Neural cell (in vitro differentiated cells): Measurements from ENCODE around the gene CCDC7. TPM values are rescaled to one million over a fixed set of nuclear protein-coding genes. Genes with fewer than 3 reads are reported as not detected.

Experiments
- H2AFZ ChIP-seq: fragments of 200-600, 300-800 bp; sonication (generic), shearing (Covaris generic); 2 replicates; pipeline ENCODE4 v1.6.0; 2014; ENCODE audit warnings: low read depth, mild to moderate bottlenecking, antibody characterized with exemption, low read length, moderate library complexity
- H3F3A ChIP-seq: fragments of 200-600 bp; shearing (Covaris generic); 2 replicates; pipeline ENCODE4 v1.6.1; 2016; ENCODE audit warnings: mild to moderate bottlenecking, moderate library complexity, mixed read lengths, antibody characterized with exemption, low read length; ENCODE audit not compliant: insufficient read depth, poor library complexity, severe bottlenecking
- H3K27ac ChIP-seq: fragments of 200-600, 300-800 bp; sonication (generic), shearing (Covaris generic); 2 replicates; pipeline ENCODE4 v1.5.1; 2014; ENCODE audit warnings: mild to moderate bottlenecking, low read length, moderate library complexity
- H3K27me3 ChIP-seq: fragments of 300-800, 200-600 bp; sonication (generic), shearing (Covaris generic); 2 replicates; pipeline ENCODE4 v1.6.0; 2014; ENCODE audit warnings: mild to moderate bottlenecking, low read depth, low read length, moderate library complexity; ENCODE audit not compliant: insufficient read depth
- H3K36me3 ChIP-seq: fragments of 300-800, 200-600 bp; sonication (generic), shearing (Covaris generic); 2 replicates; pipeline ENCODE4 v1.5.1; 2014; ENCODE audit warnings: mild to moderate bottlenecking, antibody characterized with exemption, low read length, moderate library complexity; ENCODE audit not compliant: insufficient read depth
- H3K4me2 ChIP-seq: fragments of 300-800, 200-600 bp; sonication (generic), shearing (Covaris generic); 2 replicates; pipeline ENCODE4 v1.6.0; 2014; ENCODE audit warnings: mild to moderate bottlenecking, low read length
- H3K4me3 ChIP-seq: fragments of 300-800, 200-600 bp; sonication (generic), shearing (Covaris generic); 2 replicates; pipeline ENCODE4 v1.5.1; 2014; ENCODE audit warnings: mild to moderate bottlenecking, low read length, moderate library complexity
- H3K79me2 ChIP-seq: fragments of 200-600 bp; shearing (Covaris generic); replicated peaks from 2 replicates; pipeline ENCODE4 v1.6.0; 2014; ENCODE audit warnings: mild to moderate bottlenecking, low read length, moderate library complexity; ENCODE audit not compliant: insufficient read depth
- H3K9ac ChIP-seq: fragments of 300-800, 200-600 bp; sonication (generic), shearing (Covaris generic); 2 replicates; pipeline ENCODE4 v1.6.1; 2016; ENCODE audit warnings: mild to moderate bottlenecking, low read length, mixed read lengths
- H3K9me2 ChIP-seq: fragments of 200-600 bp; shearing (Covaris generic); 2 replicates; pipeline ENCODE4 v1.6.1; 2016; ENCODE audit warnings: mild to moderate bottlenecking, low read length, mixed read lengths; ENCODE audit not compliant: insufficient read depth
- H3K9me3 ChIP-seq: fragments of 200-600, 300-800 bp; sonication (generic), shearing (Covaris generic); 2 replicates; pipeline ENCODE4 v1.6.1; 2016; ENCODE audit warnings: mild to moderate bottlenecking, mixed run types, low read length, moderate library complexity, mixed read lengths
- H4K20me1 ChIP-seq: fragments of 200-600 bp; shearing (Covaris generic); 2 replicates; pipeline ENCODE4 v1.6.1; 2016; ENCODE audit warnings: mild to moderate bottlenecking, mixed run types; ENCODE audit not compliant: insufficient read depth
- EP300 ChIP-seq: fragments of 450-650 bp; conservative IDR thresholded peaks from 2 replicates; pipeline ENCODE4 v1.6.1; 2014; ENCODE audit warnings: antibody characterized with exemption, mild to moderate bottlenecking, moderate library complexity; ENCODE audit not compliant: poor library complexity, severe bottlenecking
- EZH2 ChIP-seq: fragments of 200-600, 300-800 bp; shearing (Covaris generic), sonication (generic); IDR thresholded peaks from 2 replicates; pipeline ENCODE4 v1.6.1; 2014; ENCODE audit warnings: antibody characterized with exemption, low read length, borderline replicate concordance, mild to moderate bottlenecking; ENCODE audit not compliant: insufficient read depth, poor library complexity, severe bottlenecking
- MXI1 ChIP-seq: fragments of 450-650 bp; conservative IDR thresholded peaks from 2 replicates; pipeline ENCODE4 v1.6.1; 2014; ENCODE audit warnings: antibody characterized with exemption, mild to moderate bottlenecking; ENCODE audit not compliant: poor library complexity, severe bottlenecking
- POLR2AphosphoS5 ChIP-seq: IDR thresholded peaks from 2 replicates; pipeline ENCODE4 v1.6.1; 2012
- RAD21 ChIP-seq: fragments of 450-650 bp; conservative IDR thresholded peaks from 2 replicates; pipeline ENCODE4 v1.6.1; 2014; ENCODE audit warnings: antibody characterized with exemption, mild to moderate bottlenecking, moderate library complexity
- SMC3 ChIP-seq: fragments of 450-650 bp; conservative IDR thresholded peaks from 2 replicates; pipeline ENCODE4 v1.6.1; 2014; ENCODE audit warnings: antibody characterized with exemption, mild to moderate bottlenecking, moderate library complexity; ENCODE audit not compliant: poor library complexity
- TAF1 ChIP-seq: IDR thresholded peaks from 2 replicates; pipeline ENCODE4 v1.6.1; 2012; ENCODE audit warnings: low read depth
- polyA plus RNA-seq: library from polyadenylated mRNA; depleted of rRNA; stranded (reverse); fragments of >200 nt; gene quantifications from 2 replicates; pipeline ENCODE4 v1.2.3, GENCODE V29; 2014
- TF ChIP-seq, protein P1 (sequence below): IDR thresholded peaks from 2 replicates; pipeline ENCODE4 v1.6.1; 2012; ENCODE audit warnings: borderline replicate concordance
- TF ChIP-seq, protein P2 (sequence below): fragments of 450-650 bp; IDR thresholded peaks from 2 replicates; pipeline ENCODE4 v1.5.1; 2014; ENCODE audit warnings: antibody characterized with exemption, mild to moderate bottlenecking, moderate library complexity; ENCODE audit not compliant: poor library complexity, severe bottlenecking

Gene CCDC7
- polyA plus RNA-seq, 1 donor from 2014 or later: 5.1 TPM

DNA sequence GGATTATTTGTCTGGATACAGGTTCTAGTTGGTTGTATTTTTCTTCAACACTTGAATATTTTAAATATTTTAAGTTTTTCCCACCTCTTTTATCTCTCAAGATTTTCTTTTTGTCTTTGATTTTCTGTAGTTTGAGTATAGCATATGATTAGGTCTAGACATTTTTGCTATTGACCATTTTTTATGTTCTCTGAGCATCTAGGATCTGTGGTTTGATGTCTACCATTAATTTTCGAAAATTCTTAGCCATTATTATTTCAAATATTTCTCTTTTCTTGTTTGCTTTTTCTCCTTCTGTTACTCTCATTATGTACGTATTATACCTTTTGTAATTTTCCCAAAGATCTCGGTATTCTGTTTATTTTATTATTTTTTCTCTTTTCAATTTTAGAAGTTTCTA, 293.0 kb downstream of the CCDC7 start:
- Histone ChIP-seq H3K9ac (no peak overlapping the region), H3F3A (no peaks in the 10 kb centered on the region), H3K9me3 (peaks cover 4% of the 10 kb centered on the region), H4K20me1 (no peaks in the 10 kb centered on the region), H3K79me2 (no peaks in the 10 kb centered on the region), H3K36me3 (no peaks in the 10 kb centered on the region), H2AFZ (no peak overlapping the region), H3K27me3 (no peaks in the 10 kb centered on the region), H3K4me2 (no peak overlapping the region), H3K27ac (no peak overlapping the region), H3K4me3 (no peak overlapping the region), H3K9me2 (no peaks in the 10 kb centered on the region)
- TF ChIP-seq RAD21: no peak
- TF ChIP-seq, protein P1, sequence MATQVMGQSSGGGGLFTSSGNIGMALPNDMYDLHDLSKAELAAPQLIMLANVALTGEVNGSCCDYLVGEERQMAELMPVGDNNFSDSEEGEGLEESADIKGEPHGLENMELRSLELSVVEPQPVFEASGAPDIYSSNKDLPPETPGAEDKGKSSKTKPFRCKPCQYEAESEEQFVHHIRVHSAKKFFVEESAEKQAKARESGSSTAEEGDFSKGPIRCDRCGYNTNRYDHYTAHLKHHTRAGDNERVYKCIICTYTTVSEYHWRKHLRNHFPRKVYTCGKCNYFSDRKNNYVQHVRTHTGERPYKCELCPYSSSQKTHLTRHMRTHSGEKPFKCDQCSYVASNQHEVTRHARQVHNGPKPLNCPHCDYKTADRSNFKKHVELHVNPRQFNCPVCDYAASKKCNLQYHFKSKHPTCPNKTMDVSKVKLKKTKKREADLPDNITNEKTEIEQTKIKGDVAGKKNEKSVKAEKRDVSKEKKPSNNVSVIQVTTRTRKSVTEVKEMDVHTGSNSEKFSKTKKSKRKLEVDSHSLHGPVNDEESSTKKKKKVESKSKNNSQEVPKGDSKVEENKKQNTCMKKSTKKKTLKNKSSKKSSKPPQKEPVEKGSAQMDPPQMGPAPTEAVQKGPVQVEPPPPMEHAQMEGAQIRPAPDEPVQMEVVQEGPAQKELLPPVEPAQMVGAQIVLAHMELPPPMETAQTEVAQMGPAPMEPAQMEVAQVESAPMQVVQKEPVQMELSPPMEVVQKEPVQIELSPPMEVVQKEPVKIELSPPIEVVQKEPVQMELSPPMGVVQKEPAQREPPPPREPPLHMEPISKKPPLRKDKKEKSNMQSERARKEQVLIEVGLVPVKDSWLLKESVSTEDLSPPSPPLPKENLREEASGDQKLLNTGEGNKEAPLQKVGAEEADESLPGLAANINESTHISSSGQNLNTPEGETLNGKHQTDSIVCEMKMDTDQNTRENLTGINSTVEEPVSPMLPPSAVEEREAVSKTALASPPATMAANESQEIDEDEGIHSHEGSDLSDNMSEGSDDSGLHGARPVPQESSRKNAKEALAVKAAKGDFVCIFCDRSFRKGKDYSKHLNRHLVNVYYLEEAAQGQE: no peak
- TF ChIP-seq SMC3: no peak
- no peak for TF ChIP-seq EP300
- TF ChIP-seq, protein P2, sequence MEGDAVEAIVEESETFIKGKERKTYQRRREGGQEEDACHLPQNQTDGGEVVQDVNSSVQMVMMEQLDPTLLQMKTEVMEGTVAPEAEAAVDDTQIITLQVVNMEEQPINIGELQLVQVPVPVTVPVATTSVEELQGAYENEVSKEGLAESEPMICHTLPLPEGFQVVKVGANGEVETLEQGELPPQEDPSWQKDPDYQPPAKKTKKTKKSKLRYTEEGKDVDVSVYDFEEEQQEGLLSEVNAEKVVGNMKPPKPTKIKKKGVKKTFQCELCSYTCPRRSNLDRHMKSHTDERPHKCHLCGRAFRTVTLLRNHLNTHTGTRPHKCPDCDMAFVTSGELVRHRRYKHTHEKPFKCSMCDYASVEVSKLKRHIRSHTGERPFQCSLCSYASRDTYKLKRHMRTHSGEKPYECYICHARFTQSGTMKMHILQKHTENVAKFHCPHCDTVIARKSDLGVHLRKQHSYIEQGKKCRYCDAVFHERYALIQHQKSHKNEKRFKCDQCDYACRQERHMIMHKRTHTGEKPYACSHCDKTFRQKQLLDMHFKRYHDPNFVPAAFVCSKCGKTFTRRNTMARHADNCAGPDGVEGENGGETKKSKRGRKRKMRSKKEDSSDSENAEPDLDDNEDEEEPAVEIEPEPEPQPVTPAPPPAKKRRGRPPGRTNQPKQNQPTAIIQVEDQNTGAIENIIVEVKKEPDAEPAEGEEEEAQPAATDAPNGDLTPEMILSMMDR: no peak

DNA sequence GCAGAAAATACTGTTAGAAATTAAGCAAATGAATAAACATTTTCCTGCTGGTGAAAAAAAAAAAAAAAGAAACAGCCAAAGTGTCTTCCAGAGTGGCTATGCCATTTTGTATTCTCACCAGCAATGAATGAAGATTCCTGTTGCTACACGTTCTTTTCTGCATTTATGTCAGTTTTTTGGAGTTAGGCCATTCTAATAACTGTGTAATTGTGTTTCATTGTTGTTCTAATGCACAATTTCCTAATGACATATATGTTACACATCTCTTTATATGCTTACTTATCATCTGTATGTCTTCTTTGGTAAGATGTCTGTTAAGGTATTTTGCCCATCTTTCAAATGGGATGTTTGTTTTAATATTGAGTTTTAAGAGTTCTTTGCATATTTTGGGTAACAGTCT, 298.4 kb downstream of the CCDC7 start:
- no peak for TF ChIP-seq RAD21
- TF ChIP-seq SMC3: no peak
- TF ChIP-seq POLR2AphosphoS5: no peak
- TF ChIP-seq, protein P1: no peak
- TF ChIP-seq MXI1: no peak
- TF ChIP-seq TAF1: no peak
- TF ChIP-seq EP300: no peak
- no peak for TF ChIP-seq EZH2
- TF ChIP-seq, protein P2: no peak

More for the DNA sequence above, 298.4 kb downstream of the CCDC7 start:
- Histone ChIP-seq H4K20me1 (no peaks in the 10 kb centered on the region), H3K4me3 (no peak overlapping the region), H3K9ac (no peak overlapping the region), H3K4me2 (no peak overlapping the region), H2AFZ (no peak overlapping the region), H3K9me2 (no peaks in the 10 kb centered on the region), H3K27ac (no peak overlapping the region), H3F3A (no peaks in the 10 kb centered on the region), H3K79me2 (no peaks in the 10 kb centered on the region), H3K36me3 (no peaks in the 10 kb centered on the region), H3K9me3 (no peaks in the 10 kb centered on the region), H3K27me3 (no peaks in the 10 kb centered on the region)
